ENCODE data around the gene KLF16.
A peak's percentile ranks its signal among the peaks of the same experiment; 100 is the strongest.

The KLF16 gene

DNA sequence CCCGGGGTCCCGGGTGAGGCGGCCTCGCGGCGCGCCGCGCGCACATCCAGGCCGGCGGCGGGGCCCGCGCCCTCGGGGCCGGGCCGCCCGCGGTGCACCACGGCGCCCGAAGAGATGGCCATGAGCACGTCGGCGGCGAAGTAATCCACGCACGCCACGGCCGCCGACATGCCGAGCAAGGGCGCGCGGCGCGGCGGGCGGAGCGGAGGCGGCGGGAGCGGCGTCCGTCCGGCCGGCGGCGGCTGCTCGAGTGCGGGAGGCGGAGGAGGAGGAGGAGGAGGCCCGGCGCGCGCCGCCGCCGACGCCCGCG is at the start of gene KLF16:
TSS of gene KLF16 (minus strand) at position 252 of the 310 bp plus-strand sequence. CDS start at position 170, 82 bp downstream.
- Histone ChIP-seq H3K36me3 (replicated peaks) (no peaks in the 10 kb centered on the region), H3K27me3 (ENCODE audit: low read depth) (no peaks in the 10 kb centered on the region), H3K4me1 (peaks cover 21% of the 10 kb centered on the region), H3K4me3 (peak within 1 kb of the TSS; percentile 75), H3K9me3 (no peaks in the 10 kb centered on the region)
- in situ Hi-C loops (cut with MboI; ENCODE audit: low sequenced_read_pairs) = no loop called here
- no peak for DNase-seq (ENCODE audit: low spot score in 2 of 2)

- no peak overlapping the region for H3K4me3 ChIP-seq
- H3K27me3 ChIP-seq (ENCODE audit: low read depth) = no peaks in the 10 kb centered on the region
- no peaks in the 10 kb centered on the region for H3K4me1 ChIP-seq
- no peaks in the 10 kb centered on the region for H3K9me3 ChIP-seq
- no peak for DNase-seq (ENCODE audit: low spot score in 2 of 2)
- peaks cover 19% of the 10 kb centered on the region for H3K36me3 ChIP-seq (replicated peaks)
- in situ Hi-C loops (cut with MboI; ENCODE audit: low sequenced_read_pairs) = no loop called here
Observed at GRCh38 chr19:1912760-1913505, 49.6 kb upstream of the KLF16 start.

DNA sequence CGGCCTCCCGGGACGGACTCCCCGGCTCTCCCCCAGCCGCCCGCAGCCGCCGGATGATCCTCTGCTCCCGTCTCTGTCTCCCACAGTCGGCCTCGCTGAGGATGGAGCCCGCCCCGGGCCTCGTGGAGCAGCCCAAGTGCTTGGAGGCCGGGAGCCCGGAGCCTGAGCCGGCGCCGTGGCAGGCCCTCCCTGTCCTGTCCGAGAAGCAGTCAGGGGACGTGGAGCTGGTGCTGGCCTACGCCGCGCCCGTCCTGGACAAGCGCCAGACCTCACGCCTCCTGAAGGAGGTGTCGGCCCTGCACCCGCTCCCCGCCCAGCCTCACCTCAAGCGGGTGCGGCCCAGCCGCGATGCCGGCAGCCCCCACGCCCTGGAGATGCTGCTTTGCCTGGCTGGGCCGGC is 48.6 kb upstream of the KLF16 start:
- DNase-seq (ENCODE audit: low spot score in 2 of 2) = no peak
- Histone ChIP-seq H3K4me3 (no peak overlapping the region), H3K9me3 (no peaks in the 10 kb centered on the region), H3K4me1 (no peaks in the 10 kb centered on the region), H3K27me3 (ENCODE audit: low read depth) (no peaks in the 10 kb centered on the region), H3K36me3 (replicated peaks) (peaks cover 11% of the 10 kb centered on the region)
- in situ Hi-C loops (cut with MboI; ENCODE audit: low sequenced_read_pairs) = no loop called here

GRCh38 chr19:1911098-1911497 is 47.7 kb upstream of the KLF16 start:
- Histone ChIP-seq H3K4me1 (no peaks in the 10 kb centered on the region; the same call in 1 of the 2 replicates), H3K9me3 (no peaks in the 10 kb centered on the region), H3K4me3 (no peak overlapping the region), H3K36me3 (replicated peaks) (peaks cover 16% of the 10 kb centered on the region), H3K27me3 (ENCODE audit: low read depth) (no peaks in the 10 kb centered on the region)
- no peak for DNase-seq (ENCODE audit: low spot score in 2 of 2)
- in situ Hi-C loops (cut with MboI; ENCODE audit: low sequenced_read_pairs) = no loop called here

GRCh38 chr19:1910177-1910576 is 46.8 kb upstream of the KLF16 start:
- H3K4me1 ChIP-seq = no peaks in the 10 kb centered on the region; the same call in 1 of the 2 replicates
- H3K36me3 ChIP-seq (replicated peaks) = peaks cover 18% of the 10 kb centered on the region
- in situ Hi-C loops (cut with MboI; ENCODE audit: low sequenced_read_pairs) = no loop called here
- no peak overlapping the region for H3K4me3 ChIP-seq
- no peaks in the 10 kb centered on the region for H3K27me3 ChIP-seq (ENCODE audit: low read depth)
- H3K9me3 ChIP-seq = no peaks in the 10 kb centered on the region
- DNase-seq (ENCODE audit: low spot score in 2 of 2) = no peak

DNA sequence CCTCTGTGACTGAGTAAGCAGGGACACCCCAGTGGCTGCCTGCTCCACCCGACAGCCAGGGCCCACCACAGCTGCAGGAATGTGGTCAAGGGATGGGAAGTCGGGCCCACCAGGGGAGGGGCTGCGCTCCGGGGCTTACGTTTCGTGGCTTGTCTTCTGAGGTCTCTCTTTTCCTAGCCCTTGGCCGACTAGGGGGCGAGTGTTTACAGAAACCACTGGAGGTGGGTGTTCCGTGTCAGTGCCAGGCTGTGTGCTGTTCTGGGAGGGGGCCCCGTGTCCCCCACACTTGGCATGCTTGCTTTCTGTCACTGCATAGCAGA is 46.3 kb upstream of the KLF16 start:
- Histone ChIP-seq H3K36me3 (replicated peaks) (peaks cover 18% of the 10 kb centered on the region), H3K27me3 (ENCODE audit: low read depth) (no peaks in the 10 kb centered on the region), H3K4me3 (no peak overlapping the region), H3K4me1 (peaks cover 2% of the 10 kb centered on the region), H3K9me3 (no peaks in the 10 kb centered on the region)
- no peak for DNase-seq (ENCODE audit: low spot score in 2 of 2)
- in situ Hi-C loops (cut with MboI; ENCODE audit: low sequenced_read_pairs) = no loop called here

- Histone ChIP-seq H3K27me3 (ENCODE audit: low read depth) (no peaks in the 10 kb centered on the region), H3K4me3 (no peak overlapping the region), H3K9me3 (no peaks in the 10 kb centered on the region), H3K36me3 (replicated peaks) (peaks cover 18% of the 10 kb centered on the region), H3K4me1 (peaks cover 2% of the 10 kb centered on the region)
- DNase-seq (ENCODE audit: low spot score in 2 of 2) = no peak
- in situ Hi-C loops (cut with MboI; ENCODE audit: low sequenced_read_pairs) = no loop called here
Observed at GRCh38 chr19:1908364-1908678, 44.9 kb upstream of the KLF16 start.

- no peak for DNase-seq (ENCODE audit: low spot score in 2 of 2)
- Histone ChIP-seq H3K36me3 (replicated peaks) (peaks cover 16% of the 10 kb centered on the region), H3K9me3 (no peaks in the 10 kb centered on the region), H3K4me3 (no peak overlapping the region), H3K27me3 (ENCODE audit: low read depth) (no peaks in the 10 kb centered on the region), H3K4me1 (peaks cover 2% of the 10 kb centered on the region)
- in situ Hi-C loops (cut with MboI; ENCODE audit: low sequenced_read_pairs) = no loop called here
Observed at GRCh38 chr19:1907563-1908363, 44.4 kb upstream of the KLF16 start.

DNA sequence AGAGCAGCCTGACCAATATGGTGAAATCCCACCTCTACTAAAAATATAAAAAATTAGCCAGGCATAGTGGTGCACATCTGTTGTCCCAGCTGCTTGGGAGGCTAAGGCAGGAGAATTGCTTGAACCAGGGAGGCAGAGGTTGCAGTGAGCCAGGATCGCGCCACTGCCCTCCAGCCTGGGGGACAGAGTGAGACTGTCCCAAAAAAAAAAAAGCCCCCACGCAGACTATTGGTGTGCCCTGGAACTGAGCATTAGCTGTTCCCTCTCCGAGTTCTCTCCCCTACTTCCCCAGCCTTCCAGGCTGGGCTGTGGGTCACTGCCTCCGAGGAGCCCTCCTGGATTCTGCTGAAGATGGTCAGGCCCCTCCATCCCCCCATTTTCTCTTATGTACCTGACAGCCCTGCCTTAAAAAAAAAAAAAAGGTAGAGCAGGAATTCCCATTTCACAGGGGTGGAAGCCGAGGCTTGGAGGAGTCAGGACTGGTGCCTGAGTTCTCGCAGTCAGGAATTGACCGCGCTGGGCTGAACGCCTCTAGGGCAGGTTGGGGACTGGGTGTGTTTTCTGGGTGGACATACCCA is 43.7 kb upstream of the KLF16 start:
- in situ Hi-C loops (cut with MboI; ENCODE audit: low sequenced_read_pairs) = no loop called here
- H3K27me3 ChIP-seq (ENCODE audit: low read depth) = no peaks in the 10 kb centered on the region
- H3K4me1 ChIP-seq = peaks cover 2% of the 10 kb centered on the region
- peaks cover 15% of the 10 kb centered on the region for H3K36me3 ChIP-seq (replicated peaks)
- H3K4me3 ChIP-seq = no peak overlapping the region
- DNase-seq (ENCODE audit: low spot score in 2 of 2) = no peak
- no peaks in the 10 kb centered on the region for H3K9me3 ChIP-seq

- no peaks in the 10 kb centered on the region for H3K9me3 ChIP-seq
- no peak for DNase-seq (ENCODE audit: low spot score in 2 of 2)
- H3K36me3 ChIP-seq (replicated peaks) = peaks cover 7% of the 10 kb centered on the region; the same call in 1 of the 2 replicates
- H3K4me1 ChIP-seq = peaks cover 2% of the 10 kb centered on the region
- in situ Hi-C loops (cut with MboI; ENCODE audit: low sequenced_read_pairs) = no loop called here
- H3K4me3 ChIP-seq = peak overlapping the region; percentile 76
- H3K27me3 ChIP-seq (ENCODE audit: low read depth) = no peaks in the 10 kb centered on the region
Observed at GRCh38 chr19:1905863-1906375, 42.5 kb upstream of the KLF16 start.

- in situ Hi-C loops (cut with MboI; ENCODE audit: low sequenced_read_pairs) = no loop called here
- Histone ChIP-seq H3K27me3 (ENCODE audit: low read depth) (no peaks in the 10 kb centered on the region), H3K4me3 (peak within 1 kb of the TSS; percentile 76), H3K36me3 (replicated peaks) (peaks cover 7% of the 10 kb centered on the region; the same call in 1 of the 2 replicates), H3K4me1 (peaks cover 2% of the 10 kb centered on the region), H3K9me3 (no peaks in the 10 kb centered on the region)
- peak; percentile 98 to 100 for DNase-seq (ENCODE audit: low spot score in 2 of 2)
Observed at GRCh38 chr19:1905110-1905862, 41.9 kb upstream of the KLF16 start, which contains the start of the genes ADAT3 and SCAMP4. Gene ADAT3, plus strand, starts transcription at chr19:1905399. Its CDS starts 6,649 bp downstream, at chr19:1912048. Gene SCAMP4, plus strand, starts transcription at chr19:1905399. Its CDS starts 9,621 bp downstream, at chr19:1915020.

- Histone ChIP-seq H3K4me3 (peak overlapping the region; percentile 76), H3K36me3 (replicated peaks) (peaks cover 7% of the 10 kb centered on the region; the same call in 1 of the 2 replicates), H3K9me3 (no peaks in the 10 kb centered on the region), H3K27me3 (ENCODE audit: low read depth) (no peaks in the 10 kb centered on the region), H3K4me1 (peaks cover 2% of the 10 kb centered on the region)
- in situ Hi-C loops (cut with MboI; ENCODE audit: low sequenced_read_pairs) = no loop called here
- no peak for DNase-seq (ENCODE audit: low spot score in 2 of 2)
Observed at GRCh38 chr19:1904860-1905109, 41.4 kb upstream of the KLF16 start.

- Histone ChIP-seq H3K4me3 (no peak overlapping the region), H3K27me3 (ENCODE audit: low read depth) (no peaks in the 10 kb centered on the region), H3K4me1 (peaks cover 2% of the 10 kb centered on the region), H3K9me3 (no peaks in the 10 kb centered on the region), H3K36me3 (replicated peaks) (peaks cover 7% of the 10 kb centered on the region; the same call in 1 of the 2 replicates)
- in situ Hi-C loops (cut with MboI; ENCODE audit: low sequenced_read_pairs) = no loop called here
- no peak for DNase-seq (ENCODE audit: low spot score in 2 of 2)
Observed at GRCh38 chr19:1902923-1903322, 39.5 kb upstream of the KLF16 start.
